UCSD-AML1 (cell line): ENCODE data around the gene ATP6V0C.

Source experiments
- DNase-seq: peaks from one replicate; lab custom pipeline; 2025; ENCODE audit not compliant: unreplicated experiment; lab: John Stamatoyannopoulos, UW

The ATP6V0C gene

DNA sequence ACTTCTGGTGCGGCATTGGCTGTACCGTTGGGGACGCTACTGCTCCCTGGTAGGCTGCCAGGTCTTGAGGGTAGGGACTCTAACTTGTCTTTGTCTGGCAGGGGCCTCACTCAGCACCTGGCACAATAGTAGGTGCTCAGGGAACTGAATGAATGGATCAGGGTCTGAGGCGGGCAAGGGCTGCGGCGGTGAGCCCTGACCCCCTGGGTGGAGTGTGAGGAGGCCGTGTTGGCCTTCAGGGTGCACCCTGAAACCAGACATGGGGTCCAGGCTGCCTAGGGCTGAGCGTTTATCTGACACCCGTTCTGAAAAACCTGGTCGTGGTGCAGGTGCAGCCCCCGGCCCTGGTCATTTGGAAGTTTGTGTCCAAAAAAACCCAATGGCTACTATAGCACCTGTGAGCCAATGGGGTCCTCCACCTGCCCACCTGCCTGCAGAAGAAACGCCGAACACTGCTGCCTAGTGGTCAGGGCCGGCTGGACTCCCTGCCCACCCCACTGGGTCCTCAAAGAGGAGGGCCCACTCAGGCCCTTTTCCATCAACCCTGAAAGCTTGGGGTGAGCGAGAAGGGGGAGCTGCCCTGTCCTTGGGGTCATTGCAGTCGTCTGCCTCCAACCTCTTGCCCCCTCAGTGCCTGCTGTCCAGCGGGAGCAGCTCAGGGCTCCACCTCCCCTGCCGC, 4.9 kb upstream of the ATP6V0C start:
- no peak for DNase-seq

DNA sequence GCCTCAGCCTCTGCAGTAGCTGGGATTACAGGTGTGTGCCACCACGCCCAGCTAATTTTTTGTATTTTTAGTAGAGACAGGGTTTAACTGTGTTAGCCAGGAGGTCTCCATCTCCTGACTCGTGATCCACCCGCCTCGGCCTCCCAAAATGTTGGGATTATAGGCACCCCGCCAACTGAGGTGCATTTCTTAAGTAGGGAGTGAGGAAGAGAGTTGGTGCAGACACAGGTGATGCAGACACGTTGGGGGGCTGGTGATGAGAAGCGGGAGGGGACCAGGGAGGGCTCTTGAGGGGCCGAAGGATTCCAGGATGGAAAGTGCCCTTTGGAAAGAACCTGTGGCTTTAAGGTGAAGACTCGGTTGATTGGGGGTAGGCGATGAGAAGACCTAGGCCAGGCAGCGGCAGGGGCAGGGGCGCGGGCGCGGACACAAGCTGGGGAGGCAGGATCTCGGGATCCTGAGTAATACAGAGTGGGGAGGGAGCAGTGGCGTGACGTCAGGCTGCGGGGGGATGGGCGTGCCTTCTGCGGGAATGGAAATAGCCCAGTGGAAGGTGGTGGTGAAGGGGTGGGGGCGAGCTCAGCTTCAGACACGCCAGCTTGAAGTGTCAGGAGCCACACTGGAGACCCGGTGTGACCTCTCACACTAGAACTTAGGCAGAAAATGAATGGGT, 2.5 kb upstream of the ATP6V0C start:
- no peak for DNase-seq

DNA sequence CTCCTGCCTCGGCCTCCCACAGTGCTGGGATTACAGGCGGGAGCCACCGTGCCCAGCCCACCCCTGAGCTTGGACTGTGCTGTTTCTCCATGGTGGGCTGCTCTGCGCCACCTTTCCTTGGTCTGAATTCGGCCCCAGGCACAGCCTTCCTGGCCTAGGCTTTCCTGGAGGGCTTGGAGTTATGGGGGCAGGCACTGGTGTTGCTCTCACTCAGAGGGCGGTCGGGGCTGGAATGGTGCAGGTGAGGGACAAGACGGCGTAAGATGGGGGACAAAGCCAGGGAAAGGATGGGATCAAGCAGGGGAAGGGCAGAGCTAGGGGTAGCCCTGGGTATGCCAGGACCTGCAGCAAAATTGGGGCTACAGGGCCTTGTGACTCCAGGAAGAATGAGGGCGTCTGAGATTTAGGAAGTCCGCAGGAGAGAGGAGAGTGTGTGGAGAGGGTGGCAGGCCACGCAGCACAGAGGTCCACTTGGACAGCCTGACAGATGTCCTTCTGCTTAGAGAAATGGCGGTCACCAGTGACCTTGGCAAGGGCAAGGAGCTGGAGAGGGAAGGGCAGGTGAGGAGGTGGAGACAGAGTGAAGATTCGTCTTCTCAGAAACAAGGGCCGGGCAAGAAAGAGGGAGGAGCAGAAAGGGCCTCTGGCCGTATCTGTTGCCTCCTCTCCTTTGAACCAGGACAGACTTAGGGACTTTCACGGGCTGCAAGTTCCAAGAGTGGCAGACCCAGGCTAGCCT, 1.6 kb upstream of the ATP6V0C start:
- no peak for DNase-seq

DNA sequence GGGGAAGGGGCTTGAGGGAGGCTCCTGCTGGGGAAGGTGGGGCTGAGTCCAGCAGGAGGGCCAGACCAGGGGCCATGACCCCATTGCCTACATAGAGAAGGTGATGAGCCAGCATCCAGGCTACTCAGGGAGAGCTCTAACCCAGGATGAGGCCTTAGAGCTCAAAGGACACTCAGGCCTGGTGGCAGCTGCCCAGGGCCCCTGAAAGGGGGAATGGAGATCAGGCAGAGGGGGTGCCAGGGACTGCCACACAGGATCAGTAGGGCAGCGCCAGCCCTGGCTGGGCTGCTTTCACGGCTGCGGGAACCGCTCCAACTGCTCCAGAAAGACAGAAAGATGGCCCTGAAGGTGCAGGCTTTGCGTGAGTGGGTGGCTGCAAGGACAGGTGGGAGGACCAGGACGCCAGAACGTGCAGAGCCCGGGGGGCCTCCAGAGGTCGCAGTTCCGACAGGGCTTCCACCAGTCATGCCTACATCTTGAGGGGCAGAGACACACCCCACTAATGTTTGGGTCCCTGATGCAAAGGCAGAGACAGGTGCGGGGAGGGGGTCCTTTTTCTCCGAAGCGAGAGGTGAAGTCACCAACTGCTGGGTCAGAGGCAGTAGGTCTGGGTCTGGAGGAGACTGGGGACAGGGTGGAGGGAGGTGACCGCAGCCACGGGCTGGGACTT, 882 bp upstream of the ATP6V0C start:
- DNase-seq: no peak

DNA sequence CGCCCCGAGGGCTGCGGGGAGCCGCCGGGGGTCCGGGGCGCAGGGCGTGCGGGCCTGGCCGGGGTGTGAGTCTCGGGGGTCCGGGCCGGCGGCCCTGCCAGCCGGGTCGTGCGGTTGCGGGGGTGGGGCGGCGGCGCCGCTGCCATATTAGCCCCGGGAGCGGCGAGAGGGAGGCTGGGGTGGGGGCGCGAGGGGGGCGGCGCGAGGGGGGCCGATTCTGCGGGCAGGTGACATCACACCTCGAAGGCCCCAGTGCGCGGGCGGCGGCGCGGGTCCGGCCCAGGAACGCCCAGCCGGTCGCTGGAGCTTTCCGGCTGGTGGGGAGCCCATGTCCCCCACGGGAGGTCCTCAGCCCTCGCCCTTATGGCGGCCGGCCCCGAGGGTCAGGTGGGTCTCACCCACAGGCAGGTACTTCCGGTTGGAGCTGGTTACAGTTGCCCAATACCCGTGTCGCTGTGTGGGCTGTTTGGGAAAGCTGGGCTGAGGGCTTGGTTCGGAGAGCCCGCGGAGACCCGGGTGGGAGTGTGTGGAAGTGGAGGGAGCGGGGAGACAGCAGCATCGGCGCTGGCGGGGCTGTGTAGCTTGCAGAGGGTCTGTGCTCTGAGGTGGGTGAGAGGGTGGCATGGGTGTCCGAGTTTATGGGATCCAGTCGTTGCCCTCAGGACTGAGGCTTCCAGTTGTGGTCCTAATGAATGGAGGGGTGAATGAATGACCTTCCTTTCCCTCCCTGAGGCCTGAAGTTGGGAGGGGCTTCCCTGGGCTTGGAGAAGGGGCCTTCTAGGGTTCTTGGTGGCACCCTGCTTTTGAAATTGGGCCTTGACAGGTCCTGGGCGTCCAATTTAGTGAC, 804 bp downstream of the ATP6V0C start:
- no peak for DNase-seq

DNA sequence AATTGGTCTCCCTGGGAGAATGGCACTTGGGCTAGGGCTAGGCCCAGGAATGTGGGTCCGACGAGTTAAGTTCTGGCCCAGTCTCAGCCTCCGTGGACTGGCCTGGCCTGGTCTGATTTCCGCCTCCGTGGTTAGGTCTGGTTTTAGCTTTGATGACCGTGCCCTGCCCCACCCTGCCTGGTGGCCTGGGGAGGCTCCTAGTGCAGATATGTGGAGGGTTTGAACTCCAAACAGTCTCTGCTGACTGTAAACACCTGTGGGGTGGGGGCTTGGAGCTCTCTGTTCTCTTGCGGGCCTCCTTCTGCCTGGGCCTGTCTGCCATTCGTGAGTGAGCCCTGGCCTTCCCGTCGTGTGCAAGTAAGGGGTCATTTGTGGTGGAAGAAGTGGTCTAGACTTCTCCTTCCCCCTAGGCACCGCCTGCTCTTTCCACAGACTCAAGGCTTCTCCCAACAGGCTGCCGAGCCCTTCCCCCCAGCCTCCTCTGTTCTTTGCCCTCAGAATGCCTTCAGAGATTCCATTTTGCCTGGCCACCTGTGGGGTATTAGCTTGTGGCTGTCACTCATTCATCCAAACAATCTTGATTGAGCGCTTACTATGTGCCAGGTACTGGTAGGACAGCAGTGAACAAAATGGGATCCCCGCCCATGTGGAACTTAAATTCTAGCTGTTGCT, 1.6 kb downstream of the ATP6V0C start:
- no peak for DNase-seq

DNA sequence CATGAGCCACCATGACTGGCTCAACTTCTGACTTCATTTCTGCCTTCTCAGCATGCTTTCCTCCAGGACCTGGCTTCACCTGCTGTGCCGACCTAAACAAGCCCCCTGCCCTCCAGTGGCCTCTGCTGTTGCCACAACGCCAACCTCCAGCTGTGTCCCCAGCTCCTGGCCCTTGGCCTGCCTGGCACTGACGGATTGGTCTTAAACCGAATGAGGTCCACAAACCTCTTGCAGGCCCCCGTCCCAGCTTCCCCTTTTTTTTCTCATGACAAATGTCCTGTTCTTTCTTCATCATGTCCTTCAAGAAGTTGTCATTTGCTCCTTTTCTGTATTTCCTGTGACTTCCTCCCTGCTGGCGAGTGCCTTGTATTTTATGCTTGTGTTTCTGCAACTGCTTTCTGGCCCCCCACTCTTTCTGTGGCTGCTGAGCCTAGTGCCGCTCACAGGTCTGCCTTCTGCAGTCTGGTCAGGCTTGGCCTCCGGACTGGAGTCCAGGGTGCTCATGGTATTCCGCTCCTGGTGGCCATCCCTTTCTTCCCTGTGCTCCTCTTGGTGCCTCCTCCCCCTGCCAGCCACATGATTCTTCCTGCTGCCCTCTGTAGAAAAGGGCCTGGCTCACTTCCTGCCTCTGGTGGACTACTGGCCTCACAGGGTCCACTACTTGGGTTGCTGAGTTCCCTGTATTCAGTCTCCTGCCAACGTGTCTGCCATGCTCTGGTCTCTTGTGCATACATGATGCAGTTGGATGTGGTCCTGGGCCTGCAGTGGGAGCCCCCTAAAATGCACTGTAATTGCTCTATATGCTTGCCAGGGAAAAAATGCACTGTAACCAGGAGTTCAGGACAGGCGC, 2.9 kb downstream of the ATP6V0C start:
- peak; percentile 49 for DNase-seq

DNA sequence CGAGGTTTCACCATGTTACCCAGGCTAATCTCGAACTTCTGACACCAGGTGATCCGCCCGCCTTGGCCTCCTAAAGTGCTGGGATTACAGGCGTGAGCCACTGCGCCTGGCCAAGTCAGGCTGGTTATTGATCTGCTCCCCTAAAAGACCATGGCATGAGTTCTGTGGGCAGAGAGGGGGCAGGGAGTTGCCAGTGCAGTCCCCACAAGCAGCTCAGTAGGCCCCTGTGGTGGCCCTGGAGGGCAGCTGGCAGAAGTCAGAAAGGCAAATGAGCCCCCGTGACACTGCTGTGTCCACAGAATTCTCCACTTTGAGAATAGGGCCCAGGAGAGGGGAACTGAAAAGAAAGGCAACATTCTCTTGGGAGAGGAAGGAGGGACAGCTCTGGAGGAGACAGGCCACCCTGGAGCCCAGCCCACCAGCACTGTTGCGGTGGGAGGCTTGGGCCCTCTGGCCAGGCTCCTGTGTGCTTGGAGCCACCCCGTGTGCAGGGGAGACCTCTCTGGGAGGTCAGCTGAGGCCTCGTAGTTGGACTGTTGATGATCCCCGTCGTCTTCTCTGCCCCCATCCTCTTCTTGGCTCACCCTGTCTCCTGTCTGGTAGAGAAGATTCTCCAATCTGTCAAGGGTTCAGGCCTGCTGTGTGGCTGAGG, 4.3 kb downstream of the ATP6V0C start:
- no peak for DNase-seq

DNA sequence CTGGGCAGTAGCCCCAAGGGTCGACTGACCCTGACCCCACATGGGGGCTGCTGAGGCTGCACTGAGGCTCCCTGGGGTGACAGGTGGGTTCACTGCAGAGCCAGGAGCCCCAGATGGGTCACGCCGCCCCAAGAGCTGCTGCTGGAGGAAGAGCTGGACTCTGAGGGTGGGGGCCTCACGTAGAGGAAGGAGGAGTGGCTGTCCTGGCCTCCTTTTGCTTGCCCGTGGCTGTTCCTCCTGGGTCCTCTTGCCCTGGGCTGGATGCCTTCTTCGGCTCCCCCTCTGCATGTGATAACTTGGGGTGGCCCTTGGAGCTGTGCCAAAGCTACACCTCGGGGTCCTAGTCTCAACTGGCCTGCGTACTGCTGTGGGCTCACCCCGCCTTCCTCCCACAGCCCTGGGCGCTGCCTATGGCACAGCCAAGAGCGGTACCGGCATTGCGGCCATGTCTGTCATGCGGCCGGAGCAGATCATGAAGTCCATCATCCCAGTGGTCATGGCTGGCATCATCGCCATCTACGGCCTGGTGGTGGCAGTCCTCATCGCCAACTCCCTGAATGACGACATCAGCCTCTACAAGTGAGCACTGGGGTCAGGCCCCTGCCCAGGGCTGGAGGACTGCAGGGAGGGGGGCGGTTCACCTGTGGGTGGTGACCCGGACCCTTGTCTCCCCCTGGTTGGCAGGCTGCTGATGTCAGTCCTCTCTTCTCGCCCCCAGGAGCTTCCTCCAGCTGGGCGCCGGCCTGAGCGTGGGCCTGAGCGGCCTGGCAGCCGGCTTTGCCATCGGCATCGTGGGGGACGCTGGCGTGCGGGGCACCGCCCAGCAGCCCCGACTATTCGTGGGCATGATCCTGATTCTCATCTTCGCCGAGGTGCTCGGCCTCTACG, 5.3 kb downstream of the ATP6V0C start:
- no peak for DNase-seq

DNA sequence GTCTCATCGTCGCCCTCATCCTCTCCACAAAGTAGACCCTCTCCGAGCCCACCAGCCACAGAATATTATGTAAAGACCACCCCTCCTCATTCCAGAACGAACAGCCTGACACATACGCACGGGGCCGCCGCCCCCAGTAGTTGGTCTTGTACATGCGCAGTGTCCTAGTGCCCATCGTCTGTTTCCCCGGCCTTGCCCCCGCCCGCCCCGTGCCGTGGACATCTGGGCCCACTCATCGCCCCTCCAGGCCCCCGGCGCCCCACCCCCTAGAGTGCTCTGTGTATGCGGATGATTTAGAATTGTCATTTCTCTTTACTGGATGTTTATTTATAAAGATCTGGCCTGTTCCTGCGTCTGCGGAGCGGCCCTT, 5.9 kb downstream of the ATP6V0C start:
- DNase-seq: no peak

DNA sequence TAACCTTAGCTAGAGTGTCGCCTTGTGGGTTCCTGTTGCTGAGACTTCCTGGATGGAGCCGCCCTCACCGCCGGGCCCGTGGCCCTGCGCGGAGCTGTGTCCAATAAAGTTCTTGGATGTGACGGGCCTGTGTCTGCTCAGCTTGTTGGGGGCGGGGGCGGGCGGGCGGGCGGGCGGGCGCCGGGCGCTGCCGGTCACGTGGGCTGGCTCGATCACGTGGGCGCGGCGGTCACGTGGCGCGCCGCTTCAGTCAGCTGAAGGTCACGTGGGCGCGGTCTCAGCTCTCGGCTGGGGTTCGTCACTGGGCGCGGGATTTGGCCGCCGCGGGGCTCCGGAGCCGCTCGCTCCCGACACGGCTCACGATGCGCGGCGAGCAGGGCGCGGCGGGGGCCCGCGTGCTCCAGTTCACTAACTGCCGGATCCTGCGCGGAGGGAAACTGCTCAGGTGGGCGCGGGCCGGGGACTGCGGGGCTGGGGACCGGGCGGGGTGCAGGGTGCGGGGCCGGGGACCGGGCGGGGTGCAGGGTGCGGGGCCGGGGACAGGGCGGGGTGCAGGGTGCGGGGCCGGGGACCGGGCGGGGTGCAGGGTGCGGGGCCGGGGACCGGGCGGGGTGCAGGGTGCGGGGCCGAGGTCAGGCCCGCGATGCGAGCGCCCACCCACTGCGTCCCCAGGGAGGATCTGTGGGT, 6.5 kb downstream of the ATP6V0C start, which contains the start of gene AMDHD2:
AMDHD2 (plus strand) TSS at position 275 of the 687 bp plus-strand sequence; CDS start at position 363, 88 bp downstream.
- peak; percentile 86 for DNase-seq

DNA sequence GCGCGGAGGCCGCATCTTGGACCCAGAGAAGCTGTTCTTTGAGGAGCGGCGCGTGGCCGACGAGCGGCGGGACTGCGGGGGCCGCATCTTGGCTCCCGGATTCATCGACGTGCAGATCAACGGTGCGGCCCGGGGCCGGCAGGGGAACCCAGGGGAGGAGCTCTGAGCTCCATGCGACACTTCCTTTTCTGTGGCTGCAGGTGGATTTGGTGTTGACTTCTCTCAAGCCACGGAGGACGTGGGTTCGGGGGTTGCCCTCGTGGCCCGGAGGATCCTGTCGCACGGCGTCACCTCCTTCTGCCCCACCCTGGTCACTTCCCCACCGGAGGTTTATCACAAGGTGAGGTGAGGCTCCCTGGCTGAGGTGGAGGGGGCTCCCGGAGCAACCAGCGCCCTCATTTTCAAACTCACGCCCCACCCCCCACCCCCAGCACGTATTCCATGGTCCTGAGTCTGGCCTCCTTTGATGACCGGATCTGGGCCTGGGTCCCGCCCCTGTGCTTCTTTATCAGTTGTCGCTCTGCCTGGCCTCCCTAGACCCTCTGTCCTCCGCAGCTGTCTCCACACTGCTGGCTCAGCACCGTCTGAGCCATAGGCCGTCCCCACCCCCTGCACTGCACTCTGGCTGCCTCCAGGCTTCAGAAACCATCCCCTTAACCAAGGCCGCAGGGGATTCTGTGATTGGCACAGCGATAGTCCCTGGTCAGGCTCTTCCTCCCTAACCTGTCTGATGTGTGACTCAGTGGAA, 7.2 kb downstream of the ATP6V0C start:
- DNase-seq: no peak

DNA sequence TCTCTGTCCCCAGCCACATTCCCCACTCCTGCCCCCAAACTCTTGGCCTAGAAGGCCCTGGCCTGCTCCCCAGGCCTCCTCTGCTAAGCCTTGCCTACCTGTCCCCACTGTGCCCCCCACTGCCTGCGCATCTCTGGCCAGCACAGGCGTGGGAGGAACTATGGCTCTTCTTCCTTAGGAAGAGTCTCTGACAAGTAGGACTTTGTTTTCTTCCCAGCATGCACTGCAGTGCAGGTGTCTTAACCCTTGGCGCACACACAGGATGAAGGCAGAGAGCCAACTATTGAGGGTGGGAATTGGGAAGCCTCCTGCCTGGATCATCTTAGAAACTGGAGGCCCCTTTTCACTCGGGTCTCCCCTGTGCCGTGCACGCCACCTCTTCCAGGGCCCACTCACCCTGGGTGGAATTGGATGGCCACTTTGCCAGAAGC, 10.1 kb downstream of the ATP6V0C start:
- DNase-seq: no peak

DNA sequence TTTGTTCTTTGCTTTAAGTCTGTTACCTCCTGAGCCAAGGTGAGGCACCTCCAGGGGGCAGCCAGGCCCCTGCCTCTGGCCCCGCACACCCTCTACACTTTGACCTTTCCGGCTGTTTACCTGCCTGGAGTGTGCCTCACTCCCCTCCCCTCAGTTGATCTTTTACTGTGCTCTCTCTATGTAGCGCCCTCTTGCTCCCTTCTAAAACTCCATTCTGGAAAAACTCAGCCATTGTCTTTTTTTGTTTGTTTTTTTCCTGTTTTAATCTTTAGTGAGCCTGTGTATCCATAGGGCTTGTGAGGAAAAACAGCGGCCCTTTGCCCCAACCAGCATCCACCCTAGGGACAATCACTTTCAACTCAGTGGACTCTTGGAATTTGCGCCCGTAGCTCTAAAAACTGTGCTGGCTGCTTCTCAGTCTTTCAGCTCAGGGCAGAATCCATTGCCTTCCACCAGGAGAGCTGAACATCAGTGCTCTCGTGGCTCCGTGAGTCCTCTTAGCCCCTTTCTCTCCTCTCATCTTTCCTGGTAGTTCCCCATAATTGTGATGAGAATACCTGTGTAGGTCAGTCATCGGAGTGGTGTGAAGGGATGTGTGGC, 10.7 kb downstream of the ATP6V0C start:
- no peak for DNase-seq

DNA sequence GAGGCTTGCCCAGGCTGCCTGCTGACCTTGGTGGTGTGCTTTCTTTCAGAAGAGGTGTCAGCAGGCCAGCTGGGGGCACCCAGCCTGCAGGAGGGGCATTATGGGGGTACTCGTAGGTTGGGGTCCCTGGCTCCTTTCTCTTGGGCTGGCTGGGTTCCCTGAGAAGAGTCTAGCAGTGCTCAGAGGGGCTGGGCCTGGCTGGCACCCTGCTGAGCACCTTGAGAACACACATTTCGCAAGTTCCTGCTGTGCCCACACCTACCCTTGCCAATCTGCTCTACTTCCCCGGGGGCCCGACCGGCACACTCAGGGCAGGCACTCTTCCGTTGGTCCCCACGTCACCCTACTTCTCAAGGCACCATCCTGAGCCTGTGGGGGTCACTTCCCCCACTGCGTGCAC, 12.4 kb downstream of the ATP6V0C start:
- no peak for DNase-seq
